HuH-7 (cell line): ENCODE results near the gene PARP12.

Experiments
- DNase-seq: peaks from one replicate; pipeline ENCODE4 v3.0.0; 2011; ENCODE audit warnings: low spot score

The PARP12 gene

DNA sequence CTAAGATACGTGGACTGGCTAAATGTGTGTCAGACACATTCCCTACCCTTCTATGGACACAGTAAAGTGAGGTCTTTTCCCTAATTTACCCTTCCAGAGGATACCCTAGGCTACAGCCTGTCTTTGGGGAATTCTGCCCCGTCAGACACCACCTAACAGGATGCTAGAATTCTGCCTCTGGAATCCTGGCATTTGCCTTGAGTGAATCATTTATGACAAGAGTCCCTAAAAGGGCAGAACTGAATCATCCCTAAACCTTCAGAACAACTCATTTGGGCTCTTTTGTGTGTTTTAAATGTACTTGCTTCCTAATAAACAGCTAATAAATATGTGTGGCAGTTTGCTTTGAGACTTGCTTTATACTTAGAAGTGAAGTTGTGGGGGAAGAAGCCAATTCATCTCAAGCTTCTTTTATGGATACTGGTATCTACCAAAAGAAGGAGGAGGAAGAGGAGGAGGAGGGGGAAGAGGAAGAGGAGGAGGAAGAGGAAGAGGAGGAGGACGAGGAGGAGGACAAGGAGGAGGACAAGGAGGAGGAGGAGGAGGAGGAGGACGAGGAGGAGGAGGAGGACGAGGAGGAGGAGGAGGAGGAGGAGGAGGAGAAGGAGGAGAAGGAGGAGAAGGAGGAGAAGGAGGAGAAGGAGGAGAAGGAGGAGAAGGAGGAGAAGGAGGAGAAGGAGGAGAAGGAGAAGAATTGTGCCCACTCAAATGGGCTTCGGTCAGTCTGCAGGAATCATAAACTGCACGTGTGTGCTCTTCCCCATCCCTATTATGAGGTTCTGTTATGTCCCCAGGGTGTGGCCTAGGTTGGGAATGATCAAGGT is 27.1 kb downstream of the PARP12 start:
- DNase-seq = no peak

DNA sequence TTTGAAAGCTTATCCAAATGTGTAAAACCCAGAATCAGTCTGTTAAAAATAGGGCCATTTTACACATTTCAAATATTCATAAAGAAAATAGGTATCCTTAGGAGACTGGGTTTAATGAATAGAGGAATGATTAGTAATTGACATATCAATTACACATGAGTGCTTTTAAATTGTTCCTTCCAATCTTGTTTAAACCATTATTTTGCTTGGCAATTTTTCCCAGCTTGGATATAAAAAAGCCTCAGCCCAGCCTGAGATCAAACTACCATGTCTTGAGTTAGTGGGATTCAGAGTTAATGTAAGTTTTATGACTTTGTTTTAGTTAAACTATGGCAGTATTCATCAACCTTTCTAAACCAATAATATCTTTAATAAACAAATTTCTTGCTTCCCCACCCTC is 28.3 kb downstream of the PARP12 start:
- DNase-seq = no peak

DNA sequence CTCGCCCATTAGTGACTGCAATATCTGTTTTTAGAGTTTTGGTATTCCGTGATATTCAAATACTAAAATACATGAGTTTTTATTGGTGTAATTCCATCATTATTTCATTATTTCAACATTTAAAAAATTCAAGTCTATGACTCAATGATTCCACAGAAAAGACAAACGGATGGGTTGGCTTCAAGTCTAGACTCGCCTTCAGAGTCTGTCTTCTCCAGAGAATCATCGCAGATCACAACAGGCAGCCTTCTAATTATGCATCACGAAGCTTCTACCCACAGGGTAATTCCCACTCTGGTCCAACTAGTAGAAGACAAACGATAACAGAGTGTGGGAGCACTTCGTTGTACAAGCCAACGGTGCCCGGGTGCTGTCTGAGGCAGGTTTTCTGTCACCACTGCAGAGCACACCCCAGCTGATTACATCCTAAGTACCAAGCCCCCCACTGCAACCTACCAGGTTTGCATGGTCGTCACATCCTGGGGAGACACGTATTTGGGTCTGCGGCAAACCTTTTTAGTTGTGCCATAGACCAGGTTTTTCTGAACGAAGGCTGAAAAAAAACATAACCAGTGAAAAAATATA is 28.9 kb downstream of the PARP12 start:
- no peak for DNase-seq

DNA sequence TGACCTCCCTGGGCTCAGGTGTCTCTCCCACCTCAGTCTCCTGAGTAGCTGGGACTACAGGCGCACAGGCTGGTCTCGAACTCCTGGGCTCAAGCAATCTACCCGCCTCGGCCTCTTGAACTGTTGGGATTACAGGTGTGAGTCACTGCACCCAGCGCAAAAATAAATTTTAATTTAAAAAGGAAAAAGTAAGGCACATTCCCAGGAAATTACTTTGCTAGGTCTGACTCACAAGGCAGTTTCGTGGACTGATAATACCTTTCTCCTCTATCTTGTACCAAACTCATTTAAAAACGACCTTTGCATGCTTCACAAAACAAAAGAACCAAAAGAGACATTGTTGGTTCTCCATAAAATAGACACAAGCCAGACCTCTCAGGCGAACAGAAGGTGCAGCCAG is 29.7 kb downstream of the PARP12 start:
- no peak for DNase-seq

DNA sequence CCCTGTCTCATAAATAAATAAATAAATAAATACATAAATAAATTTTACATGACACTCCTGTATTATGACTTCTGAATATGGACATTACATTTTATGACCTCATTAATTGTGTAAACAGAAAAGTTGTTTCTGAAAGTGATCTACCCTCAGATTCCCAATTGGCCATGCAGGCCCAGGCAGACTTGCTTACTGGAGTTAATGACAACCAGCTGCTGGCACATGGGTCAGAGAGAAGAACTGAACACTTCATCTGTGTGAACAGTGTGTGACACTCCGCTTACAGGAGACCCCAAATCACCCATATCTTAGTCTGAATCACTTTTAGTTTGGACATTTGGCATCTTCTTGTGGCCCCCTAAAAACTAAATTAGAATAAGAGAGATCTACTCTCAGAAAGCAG is 31.4 kb downstream of the PARP12 start:
- no peak for DNase-seq

DNA sequence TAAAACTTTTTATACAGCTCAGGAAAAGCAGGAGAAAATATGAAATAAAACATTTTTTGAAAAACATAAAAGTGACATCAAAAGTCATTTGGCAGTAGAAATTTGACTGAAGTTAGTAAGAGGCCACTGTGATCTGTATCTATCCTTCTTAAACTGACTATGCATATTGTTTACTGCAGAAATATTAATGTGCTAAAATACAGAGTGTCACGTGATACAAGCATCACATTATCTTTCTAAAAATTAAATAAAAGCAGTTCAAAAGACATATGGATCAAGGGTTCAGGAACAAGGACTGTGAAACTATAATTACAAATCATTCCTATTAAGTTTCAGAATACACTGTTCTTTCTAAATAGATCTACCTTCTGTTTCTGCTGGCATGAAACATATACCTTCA is 33.7 kb downstream of the PARP12 start:
- DNase-seq = no peak

DNA sequence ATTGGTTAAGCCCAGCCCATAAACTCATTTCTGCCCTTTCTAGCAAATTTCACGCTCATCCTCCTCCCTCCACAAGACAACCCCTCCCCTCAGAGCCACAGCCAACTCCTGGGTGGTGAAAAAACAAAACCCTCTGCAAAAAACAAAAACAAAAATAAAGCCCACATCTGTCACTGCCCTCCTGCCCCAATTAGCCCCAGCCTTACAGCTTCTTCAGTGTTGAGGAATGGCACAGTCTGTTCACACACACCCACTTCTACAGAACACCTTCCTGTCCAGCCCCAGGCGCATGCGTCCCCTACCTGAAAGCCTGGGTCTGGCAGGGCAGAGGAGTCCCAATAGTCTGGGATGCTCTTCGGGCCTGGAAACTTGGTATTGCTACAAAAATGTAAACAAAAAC is 34.4 kb downstream of the PARP12 start:
- no peak for DNase-seq

DNA sequence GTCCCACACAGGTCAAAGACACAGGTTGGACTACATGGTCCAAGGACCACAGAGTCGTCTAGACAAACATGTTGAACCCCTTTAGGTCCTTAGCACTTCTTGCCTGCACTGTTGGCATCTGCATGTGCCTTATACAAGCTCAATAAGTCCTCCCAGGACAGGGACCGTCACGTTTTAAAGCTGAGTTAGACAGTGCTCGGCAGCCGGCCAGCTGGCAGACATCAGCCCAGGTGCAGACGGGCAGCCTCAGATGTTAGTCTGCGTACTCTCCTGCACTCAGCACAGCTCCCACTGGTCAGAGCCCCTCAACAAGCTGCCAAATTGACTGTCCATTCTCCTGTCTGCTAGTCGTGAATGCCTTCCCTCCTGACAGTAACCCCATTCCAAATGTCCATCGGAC is 34.9 kb downstream of the PARP12 start:
- no peak for DNase-seq

DNA sequence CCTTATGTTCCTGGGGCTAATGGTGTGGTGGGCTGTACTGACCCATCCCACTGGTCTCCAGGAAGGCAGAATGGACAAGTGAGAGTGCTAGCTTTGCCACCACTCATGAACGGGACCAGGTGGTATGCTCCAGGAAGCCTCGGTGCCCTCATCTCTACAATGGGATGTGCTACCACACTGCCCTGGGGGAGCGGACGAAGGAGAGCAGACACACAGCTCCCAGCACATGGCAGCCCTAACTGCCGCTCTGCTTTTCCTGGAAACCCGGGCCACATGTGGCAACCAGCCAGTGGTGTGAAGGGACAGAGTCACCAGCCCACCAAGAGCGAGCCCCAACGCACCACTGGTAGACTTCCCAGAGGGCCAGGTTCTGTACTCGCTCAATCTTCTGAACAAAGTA is 35.8 kb downstream of the PARP12 start:
- no peak for DNase-seq

DNA sequence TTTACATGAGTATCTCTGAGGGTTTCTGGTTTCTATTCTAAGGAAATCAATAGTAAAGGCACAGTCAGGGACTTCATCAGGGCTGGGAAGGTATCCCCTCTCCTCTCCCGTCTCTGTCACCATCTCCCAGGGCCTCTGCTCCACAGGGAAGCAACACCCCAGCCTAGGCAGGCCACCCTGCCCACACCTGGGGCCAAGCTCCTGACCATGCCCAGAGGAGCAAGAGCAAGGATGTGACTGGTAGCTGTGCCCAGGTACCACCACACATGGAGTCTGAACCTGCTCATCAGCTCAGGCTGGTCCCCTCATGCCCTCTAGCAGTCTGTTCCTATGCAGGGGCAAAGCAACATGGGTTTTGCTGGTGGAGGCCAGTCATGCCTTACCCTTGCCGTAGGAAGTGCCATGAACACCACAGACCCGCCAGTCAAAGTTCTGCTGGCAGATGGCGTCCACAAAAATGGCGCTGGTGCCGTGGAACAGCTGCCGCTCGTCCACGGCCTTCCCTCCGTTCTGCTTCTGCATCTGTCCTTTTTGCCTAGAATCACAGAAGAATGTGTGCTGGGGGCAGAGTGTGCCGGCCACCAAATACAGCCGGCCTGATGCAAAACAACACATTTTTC is 36.8 kb downstream of the PARP12 start:
- no peak for DNase-seq

DNA sequence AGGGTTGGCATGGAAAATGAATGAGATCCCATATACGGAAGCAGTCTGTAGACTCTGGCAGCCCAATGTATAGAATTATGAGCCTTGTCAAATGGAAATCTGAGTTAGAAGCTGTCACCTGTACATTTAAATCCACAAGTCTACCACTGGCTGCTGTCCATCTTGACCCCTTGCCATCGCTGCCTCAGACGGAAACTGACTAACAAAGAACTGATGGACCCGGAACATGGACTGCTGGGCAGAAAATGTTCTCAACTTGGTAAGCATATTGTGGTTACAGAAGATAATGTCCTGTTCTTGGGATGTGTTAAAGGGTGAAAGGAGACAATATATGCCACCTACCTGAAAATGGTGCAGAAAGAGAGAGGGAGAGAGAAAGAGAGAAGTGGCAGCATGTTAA is 37.5 kb downstream of the PARP12 start:
- DNase-seq = no peak

DNA sequence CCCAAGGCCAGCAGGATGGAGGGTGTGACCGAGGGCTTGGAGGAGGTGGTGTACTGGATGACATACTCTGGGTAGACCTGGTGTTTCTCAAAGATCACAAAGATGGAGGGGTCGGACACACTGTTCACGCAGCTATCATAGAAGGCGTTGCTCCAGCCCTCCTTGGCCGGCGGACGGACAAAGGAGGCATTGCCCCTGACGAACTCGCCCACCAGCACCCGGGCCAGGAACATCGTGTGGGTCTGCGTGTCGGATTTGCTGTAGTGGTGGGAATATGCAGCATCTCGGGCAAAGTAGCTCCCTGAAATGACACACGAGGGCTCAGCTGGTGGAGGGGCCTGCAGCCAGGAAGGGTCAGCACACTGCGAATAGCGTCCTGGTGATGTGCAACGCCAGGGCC is 38.2 kb downstream of the PARP12 start:
- DNase-seq = no peak

DNA sequence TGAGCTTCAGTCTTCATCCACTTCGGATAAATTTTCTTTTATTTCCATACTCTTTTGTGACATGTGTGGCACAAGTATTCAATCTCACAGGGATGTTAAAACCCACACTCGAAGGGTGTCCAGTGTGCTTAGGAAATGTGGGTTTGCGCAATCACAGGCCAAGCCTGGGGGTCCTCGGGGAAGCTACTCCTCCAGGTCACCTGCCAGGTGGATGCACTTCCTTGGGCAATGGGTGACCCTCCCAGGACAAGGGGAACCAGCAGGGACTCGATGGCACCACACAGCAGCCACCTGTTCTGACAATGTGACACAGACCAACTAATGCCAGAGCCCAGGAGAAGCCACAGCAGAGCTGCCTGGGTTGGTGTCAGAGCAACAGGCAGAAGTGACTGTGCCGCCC is 39.0 kb downstream of the PARP12 start:
- DNase-seq = no peak

DNA sequence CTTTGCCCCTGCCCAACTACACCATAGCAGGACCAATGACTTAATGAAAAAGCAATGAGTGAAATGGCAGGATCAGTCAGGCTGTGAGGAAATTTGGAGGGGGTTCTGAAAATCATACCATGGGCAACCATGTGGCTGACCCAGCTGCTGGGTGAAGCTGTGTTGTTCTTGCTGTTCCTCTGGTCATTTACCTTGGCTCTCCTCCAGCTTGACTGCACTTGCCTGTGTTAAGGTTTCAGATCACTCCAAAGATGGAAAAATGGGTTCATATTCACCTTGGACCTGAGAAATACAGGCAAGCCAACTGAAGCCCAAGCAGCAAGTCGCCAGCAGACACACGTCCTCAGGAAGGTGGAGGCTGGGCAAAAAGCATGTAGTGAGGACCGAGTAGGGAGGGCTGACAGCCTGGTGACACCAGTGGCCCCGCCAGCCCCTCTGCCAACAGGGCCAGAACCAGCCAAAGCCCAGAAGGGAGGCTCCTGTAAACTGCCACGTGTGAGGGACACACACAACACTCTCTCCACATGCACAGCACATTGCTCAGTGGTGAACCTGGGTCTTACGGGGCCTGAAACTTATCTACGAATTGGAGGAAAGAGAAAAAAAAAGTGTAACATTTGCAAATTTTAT is 40.1 kb downstream of the PARP12 start:
- no peak for DNase-seq

DNA sequence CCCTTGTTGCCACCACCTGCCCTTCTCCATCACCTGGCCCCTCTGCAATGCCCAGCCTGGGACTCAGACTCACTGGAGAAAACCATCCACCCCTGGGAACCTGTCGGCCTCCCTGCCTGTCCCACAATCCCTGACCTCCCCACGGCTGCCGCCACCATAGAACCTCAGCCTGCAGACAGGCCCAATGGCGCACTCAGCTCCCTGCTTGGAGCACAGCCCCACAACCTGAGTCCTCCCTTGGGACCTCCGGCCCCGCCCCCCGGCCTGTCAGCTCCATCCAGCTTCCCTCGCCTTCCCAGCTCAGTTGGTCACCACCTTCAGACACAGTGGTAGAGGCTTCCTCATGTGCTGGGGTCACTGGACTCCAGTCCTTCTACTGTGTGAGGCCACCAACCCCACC is 41.1 kb downstream of the PARP12 start:
- DNase-seq = no peak

DNA sequence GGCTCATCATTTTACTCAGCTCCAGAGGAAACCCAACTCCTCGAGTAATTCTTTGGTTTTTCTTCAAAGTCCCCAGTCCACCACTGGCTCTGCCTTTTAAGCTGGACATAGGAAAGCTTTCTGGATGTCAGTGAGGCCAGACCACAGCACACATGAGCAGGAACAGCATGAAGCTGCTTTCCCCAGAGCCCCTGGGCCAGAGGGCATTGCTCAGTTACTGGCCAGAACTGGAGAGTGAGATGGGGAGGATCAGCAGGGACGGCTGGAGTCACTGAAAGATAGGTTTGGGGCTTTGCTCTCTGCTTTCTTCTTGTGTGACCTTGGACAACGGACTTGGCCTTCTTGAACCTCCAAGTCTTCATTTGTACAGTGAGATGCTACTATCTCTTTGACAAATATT is 43.1 kb downstream of the PARP12 start:
- no peak for DNase-seq

DNA sequence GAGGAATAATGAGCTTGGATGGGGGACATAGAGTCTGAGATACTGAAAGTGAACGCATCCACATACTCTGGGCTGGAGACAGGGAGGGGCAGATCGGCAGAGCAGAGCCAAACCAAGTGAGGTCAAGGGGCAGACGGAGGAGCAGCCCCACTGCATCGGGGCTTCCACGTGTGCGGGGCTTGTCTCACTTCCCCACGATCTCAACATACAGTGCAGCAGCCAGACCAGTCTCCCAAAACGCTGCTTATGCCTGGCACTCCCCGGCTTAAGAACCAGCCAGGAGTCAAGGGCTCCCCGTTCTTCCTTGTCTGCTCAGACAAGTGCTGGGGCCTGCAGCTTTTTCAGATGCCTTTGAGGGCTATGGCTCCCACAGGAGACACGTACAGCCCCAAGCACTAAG is 43.6 kb downstream of the PARP12 start:
- DNase-seq = no peak

DNA sequence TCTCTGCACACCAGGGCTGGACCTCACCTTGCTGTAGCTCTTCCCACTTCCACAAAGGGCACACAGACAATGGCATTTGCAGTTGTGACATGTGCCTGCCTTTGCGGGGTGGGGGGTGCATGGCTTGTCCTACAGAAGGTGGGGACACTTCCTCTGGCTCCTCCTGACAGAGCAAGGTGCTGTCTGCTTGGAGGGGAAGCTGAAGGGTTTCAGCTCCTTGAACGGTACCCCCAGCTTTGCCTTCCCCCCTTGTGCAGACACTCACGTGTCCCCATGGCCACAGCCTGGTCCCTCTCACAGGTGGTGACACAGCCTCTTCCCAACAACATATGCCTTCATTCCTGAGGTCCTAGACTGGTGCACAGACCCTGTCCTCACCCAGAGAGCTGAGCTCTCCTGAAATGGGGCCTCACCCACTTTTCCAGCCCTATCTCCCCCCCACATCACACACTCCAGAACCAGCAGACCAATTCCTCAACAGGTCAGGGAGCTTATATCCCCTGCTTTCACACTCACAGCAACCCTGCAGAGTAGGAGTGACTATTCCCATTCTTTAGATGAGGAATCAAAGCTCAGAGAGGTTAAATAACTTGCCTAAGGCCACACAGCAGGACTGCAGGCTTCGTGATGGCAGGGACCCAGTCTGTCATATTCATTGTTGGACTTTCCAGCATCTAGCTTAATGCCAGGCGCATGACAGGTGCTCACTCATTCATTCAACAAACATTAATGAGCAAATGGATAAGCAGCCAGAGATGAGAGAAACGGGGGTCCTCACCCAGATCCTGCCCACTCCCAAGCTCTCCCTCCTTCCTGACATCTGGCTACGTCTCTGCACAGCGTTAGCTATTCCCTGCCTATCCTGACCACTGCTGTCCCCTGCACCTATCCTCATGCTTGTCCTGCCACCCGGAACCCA is 44.4 kb downstream of the PARP12 start:
- no peak for DNase-seq

DNA sequence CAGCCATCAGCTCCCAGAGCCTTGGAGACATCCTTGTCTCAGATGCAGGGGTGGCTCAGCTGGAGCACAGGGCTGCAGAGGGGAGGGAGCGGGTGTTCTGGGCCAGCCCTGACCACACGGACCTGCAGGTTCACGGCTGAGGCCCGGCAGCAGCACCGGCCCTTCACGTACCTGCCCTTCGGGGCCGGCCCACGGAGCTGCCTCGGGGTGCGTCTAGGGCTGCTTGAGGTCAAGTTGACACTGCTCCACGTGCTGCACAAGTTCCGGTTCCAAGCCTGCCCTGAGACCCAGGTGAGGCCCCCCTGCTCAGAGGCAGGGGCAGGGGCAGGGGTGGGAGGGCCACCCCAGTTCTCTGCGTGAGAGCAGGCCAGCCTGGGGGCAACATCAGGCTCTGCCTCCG is 45.2 kb downstream of the PARP12 start:
- no peak for DNase-seq

DNA sequence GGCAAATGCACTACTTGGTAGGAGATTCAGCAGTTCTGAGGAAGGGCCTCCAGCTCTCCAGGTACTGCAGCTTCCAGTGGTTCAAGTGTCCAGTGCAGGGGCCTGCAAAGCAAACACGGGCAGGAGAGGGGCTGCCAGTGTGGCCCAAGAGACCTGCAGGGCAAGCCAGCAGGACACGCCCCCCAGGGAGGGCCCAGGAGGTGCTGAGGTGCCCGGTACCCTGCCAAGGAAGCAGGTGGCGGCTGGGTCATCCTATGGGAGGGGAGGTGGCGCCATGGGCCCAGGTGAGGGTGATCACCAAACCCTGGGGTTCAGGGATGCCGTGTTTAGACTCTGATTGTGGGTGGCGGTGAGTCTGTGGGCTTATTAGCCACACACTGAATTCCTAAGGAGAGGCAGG is 45.7 kb downstream of the PARP12 start:
- DNase-seq = no peak

DNA sequence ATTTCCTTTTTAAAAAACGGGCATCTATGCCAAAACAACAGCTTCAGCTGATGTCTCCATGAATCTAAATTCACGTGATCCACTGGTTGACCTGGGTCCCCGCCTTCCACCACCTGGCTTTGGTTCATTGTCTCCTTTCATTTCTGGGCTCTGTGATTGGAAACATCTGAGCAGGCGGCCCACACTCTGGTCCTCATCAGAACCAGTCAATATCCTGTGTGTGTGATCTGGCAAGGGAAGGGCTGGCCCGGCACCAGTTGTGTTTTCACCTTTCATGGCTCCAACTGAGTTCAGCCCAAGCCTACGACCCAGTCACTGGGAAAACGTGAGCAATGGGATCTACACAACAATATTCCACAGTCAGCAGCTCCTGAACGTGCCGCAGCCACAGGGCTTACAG is 46.2 kb downstream of the PARP12 start:
- no peak for DNase-seq

DNA sequence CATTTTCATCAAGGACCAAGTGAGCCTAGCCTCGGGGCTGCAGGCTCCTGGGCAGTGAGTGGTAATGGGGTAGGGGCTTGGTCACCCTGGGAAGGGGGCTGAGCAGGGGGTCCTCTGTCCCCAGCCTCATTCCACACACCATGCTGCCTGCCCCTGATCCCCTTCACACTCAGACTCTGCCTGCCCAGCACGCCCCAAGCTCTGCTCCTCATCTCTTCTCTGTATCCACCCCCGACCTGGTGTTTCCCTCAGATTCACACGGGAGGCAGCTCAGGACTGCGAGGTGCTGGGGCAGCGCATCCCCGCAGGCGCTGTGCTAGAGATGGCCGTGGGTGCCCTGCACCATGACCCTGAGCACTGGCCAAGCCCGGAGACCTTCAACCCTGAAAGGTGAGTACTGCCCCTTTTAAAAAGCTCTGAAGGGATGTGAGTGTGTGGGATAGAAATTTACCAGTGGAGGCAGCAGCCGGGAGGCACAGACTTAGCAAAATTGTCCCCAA is 47.2 kb downstream of the PARP12 start:
- DNase-seq = no peak
